Vagina (tissue), 2 donors: ENCODE measurements around the gene PALLD. TPM values are rescaled to one million over a fixed set of nuclear protein-coding genes. Genes with fewer than 3 reads are reported as not detected.

Experiments
- DNase-seq, 2 donors: peaks; one replicate each; pipeline ENCODE4 v3.0.0-alpha.2; 2017; ENCODE audit errors: extremely low spot score in 2 of 2
- H3K27ac ChIP-seq: fragments of 200-600 bp; sonication (generic); one replicate; pipeline ENCODE4 v1.5.1; 2019
- H3K27me3 ChIP-seq: fragments of 200-600 bp; sonication (generic); one replicate; pipeline ENCODE4 v1.5.1; 2019
- H3K36me3 ChIP-seq, 2 donors: fragments of 200-600 bp; sonication (generic); one replicate each; pipeline ENCODE4 v1.5.1; 2017 to 2019
- H3K4me1 ChIP-seq: fragments of 200-600 bp; sonication (generic); one replicate; pipeline ENCODE4 v1.5.1; 2019
- H3K4me3 ChIP-seq, 2 donors: fragments of 200-600 bp; sonication (generic); 1 replicate in 1 of 2; 2 replicates in 1 of 2; pipeline ENCODE4 v1.5.1; 2016 to 2019
- H3K9me3 ChIP-seq: fragments of 200-600 bp; sonication (generic); one replicate; pipeline ENCODE4 v1.5.1; 2019
- POLR2A ChIP-seq, 2 donors: fragments of 450-650 bp; IDR thresholded peaks; one replicate each; pipeline ENCODE4 v1.6.1; 2017; ENCODE audit warnings: antibody characterized with exemption in 2 of 2, mild to moderate bottlenecking in 2 of 2, moderate library complexity in 2 of 2
- POLR2AphosphoS5 ChIP-seq, 2 donors: sonication (generic); formaldehyde crosslinking; IDR thresholded peaks; one replicate each; pipeline ENCODE4 v1.9.0; 2017; ENCODE audit warnings: antibody characterized with exemption in 2 of 2, mild to moderate bottlenecking in 2 of 2, low read depth in 1 of 2; ENCODE audit not compliant: insufficient read depth in 1 of 2
- intact Hi-C: fragments of 100-400 bp; cut with DNase I; formaldehyde crosslinking; loops from one replicate; pipeline ENCODE4 v1.15.1; 2023
- total RNA-seq: library from RNA; depleted of rRNA; stranded (reverse); fragments of >200 nt; gene quantifications from one replicate; pipeline ENCODE4 v1.2.3, GENCODE V29; 2016
- TF ChIP-seq, protein P1 (sequence below), 3 experiments: fragments of 450-650 bp in 2 of 3; fragments of 200-600 bp in 1 of 3; sonication (generic) in 1 of 3; IDR thresholded peaks; one replicate each; pipeline ENCODE4 v1.5.1; 2017 to 2019; ENCODE audit warnings: antibody characterized with exemption in 3 of 3, mild to moderate bottlenecking in 2 of 3, moderate library complexity in 2 of 3

Gene PALLD
- total RNA-seq, 1 donor from 2014 or later = 229 TPM

DNA sequence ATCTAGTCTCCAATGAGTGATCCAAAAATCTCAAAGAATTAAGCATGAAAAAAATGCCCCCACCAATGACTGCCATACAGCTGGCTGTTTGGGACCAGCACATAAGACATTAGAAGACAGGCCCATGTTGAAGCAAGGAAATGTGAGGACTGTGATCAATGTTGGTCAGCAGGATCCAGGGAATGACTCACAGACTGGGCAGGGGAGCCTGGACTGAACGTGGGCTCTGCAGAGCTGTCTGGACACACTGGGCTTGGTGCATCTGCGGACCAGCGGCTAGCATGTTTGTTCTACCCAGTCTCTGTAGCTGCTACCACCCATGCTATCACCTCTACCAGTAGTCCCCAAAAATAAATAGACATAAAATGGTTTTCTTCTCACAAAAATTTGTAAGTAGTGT, 108.6 kb downstream of the PALLD start:
- H3K27me3 ChIP-seq = no peaks in the 10 kb centered on the region
- no peak overlapping the region for H3K27ac ChIP-seq
- H3K9me3 ChIP-seq = no peaks in the 10 kb centered on the region
- no peak for TF ChIP-seq POLR2AphosphoS5 (IDR thresholded peaks at IDR 0.05; ENCODE audit: insufficient read depth in 1 of 2, low read depth in 1 of 2)
- no peak for TF ChIP-seq POLR2A (IDR thresholded peaks at IDR 0.05)
- TF ChIP-seq, protein P1, sequence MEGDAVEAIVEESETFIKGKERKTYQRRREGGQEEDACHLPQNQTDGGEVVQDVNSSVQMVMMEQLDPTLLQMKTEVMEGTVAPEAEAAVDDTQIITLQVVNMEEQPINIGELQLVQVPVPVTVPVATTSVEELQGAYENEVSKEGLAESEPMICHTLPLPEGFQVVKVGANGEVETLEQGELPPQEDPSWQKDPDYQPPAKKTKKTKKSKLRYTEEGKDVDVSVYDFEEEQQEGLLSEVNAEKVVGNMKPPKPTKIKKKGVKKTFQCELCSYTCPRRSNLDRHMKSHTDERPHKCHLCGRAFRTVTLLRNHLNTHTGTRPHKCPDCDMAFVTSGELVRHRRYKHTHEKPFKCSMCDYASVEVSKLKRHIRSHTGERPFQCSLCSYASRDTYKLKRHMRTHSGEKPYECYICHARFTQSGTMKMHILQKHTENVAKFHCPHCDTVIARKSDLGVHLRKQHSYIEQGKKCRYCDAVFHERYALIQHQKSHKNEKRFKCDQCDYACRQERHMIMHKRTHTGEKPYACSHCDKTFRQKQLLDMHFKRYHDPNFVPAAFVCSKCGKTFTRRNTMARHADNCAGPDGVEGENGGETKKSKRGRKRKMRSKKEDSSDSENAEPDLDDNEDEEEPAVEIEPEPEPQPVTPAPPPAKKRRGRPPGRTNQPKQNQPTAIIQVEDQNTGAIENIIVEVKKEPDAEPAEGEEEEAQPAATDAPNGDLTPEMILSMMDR (IDR thresholded peaks at IDR 0.05) = no peak
- H3K4me3 ChIP-seq = no peak overlapping the region
- peaks cover 14% of the 10 kb centered on the region for H3K4me1 ChIP-seq
- intact Hi-C loops = no loop called here
- DNase-seq = no peak
- no peaks in the 10 kb centered on the region for H3K36me3 ChIP-seq

DNA sequence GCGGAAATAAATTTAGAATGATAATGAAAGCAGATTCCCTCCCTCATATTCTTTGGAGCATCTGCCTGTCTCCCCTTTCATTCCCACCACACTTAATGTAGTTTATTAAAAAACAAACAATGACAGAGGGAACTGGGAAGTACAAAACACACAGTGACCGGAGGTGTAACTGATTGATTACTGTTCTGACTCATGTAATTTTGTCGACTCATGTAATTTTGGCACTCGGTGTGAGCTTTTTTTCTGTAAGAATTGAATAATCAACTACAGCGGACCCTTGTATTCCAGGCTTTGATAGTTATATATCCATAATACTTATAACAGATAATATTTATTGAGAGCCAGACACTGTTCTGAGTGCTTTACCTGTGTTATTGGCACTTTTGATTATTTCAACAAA, 110.4 kb downstream of the PALLD start:
- Histone ChIP-seq H3K4me1 (peaks cover 15% of the 10 kb centered on the region), H3K36me3 (no peaks in the 10 kb centered on the region), H3K27me3 (no peaks in the 10 kb centered on the region), H3K4me3 (no peak overlapping the region), H3K27ac (no peak overlapping the region), H3K9me3 (no peaks in the 10 kb centered on the region)
- intact Hi-C loops = no loop called here
- no peak for DNase-seq
- TF ChIP-seq POLR2A (IDR thresholded peaks at IDR 0.05) (no peak), POLR2AphosphoS5 (IDR thresholded peaks at IDR 0.05; ENCODE audit: insufficient read depth in 1 of 2, low read depth in 1 of 2) (no peak)
- TF ChIP-seq, protein P1 (IDR thresholded peaks at IDR 0.05) = no peak

DNA sequence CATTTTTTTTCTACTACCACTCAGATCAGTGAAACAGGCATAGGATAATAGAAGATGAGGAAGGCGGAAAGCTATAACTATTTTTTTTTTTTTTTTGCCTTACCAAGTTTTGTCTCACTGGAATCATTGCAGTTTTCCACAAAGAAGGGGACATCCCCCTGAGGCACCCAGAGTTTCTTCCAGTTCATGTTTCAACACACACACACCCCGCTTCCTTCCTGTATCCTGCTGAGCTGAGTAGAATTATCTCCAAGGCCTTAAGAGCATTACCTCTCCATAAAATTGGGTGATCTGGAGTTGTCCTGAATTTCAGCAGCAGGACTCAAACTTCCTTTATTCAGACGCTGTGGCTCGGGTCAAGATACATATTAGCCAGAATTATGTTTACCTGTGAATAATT, 111.9 kb downstream of the PALLD start:
- Histone ChIP-seq H3K36me3 (no peaks in the 10 kb centered on the region), H3K4me1 (peaks cover 24% of the 10 kb centered on the region), H3K4me3 (no peak overlapping the region), H3K27me3 (no peaks in the 10 kb centered on the region), H3K27ac (no peak overlapping the region), H3K9me3 (no peaks in the 10 kb centered on the region)
- TF ChIP-seq, protein P1 (IDR thresholded peaks at IDR 0.05) = no peak
- no peak for TF ChIP-seq POLR2A (IDR thresholded peaks at IDR 0.05)
- no peak for TF ChIP-seq POLR2AphosphoS5 (IDR thresholded peaks at IDR 0.05; ENCODE audit: insufficient read depth in 1 of 2, low read depth in 1 of 2)
- intact Hi-C loops = no loop called here
- DNase-seq = no peak

DNA sequence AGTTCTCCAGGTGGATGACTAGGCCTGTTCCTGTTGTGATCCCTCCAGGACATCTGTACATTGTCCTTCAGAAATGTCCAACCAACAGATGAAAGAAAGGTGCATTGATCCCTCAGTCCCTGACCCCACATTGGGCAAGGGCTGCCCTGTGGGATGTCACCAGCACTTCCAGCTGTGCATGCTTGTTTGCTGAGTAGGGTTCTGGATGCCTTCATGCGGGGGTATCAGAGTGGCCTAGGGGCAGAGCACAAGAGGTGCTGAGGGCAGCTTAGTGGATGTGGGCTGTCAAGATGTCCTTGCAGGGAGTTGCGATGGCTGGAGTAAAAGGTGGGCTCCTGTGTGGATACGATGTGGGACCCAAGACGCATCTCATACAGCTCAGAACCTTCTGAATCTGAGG, 112.5 kb downstream of the PALLD start:
- Histone ChIP-seq H3K4me1 (peaks cover 22% of the 10 kb centered on the region), H3K4me3 (no peak overlapping the region), H3K36me3 (no peaks in the 10 kb centered on the region), H3K27ac (no peak overlapping the region), H3K27me3 (no peaks in the 10 kb centered on the region), H3K9me3 (no peaks in the 10 kb centered on the region)
- intact Hi-C loops = no loop called here
- DNase-seq = no peak
- TF ChIP-seq POLR2AphosphoS5 (IDR thresholded peaks at IDR 0.05; ENCODE audit: insufficient read depth in 1 of 2, low read depth in 1 of 2) (no peak), POLR2A (IDR thresholded peaks at IDR 0.05) (no peak)
- TF ChIP-seq, protein P1 (IDR thresholded peaks at IDR 0.05) = no peak

DNA sequence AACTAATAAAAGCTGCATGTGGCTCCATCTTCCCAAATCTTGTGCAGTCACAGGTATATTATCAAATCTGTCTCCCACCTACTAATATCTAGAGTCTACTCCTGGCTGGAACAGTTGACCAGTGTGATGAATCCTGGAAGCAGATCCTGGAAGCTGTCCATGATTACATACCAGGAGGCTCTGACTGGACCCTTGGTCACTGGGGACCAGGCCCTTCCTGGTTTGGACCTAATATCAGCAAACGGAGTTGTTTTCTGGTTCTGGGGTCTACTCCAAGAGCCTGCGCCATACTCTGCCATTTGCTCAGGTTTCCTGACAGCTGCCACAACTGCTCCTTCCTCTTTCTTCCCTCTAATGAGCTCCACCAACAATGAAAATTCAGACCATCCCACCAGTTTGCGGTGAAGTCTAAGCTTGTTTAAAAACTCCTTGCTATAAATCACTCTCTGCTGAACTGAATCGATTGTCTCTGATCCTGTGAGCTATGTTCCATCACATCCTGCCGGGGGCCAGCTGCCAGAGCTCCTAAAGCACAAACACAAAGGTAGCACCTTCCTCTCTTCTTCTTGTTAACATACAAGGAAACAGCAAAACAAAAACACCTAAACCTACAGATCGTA, 114.2 kb downstream of the PALLD start:
- no peaks in the 10 kb centered on the region for H3K27me3 ChIP-seq
- no peak for DNase-seq
- H3K27ac ChIP-seq = no peak overlapping the region
- intact Hi-C loops = no loop called here
- H3K4me1 ChIP-seq = peaks cover 10% of the 10 kb centered on the region
- no peak overlapping the region for H3K4me3 ChIP-seq
- H3K9me3 ChIP-seq = no peaks in the 10 kb centered on the region
- TF ChIP-seq POLR2AphosphoS5 (IDR thresholded peaks at IDR 0.05; ENCODE audit: insufficient read depth in 1 of 2, low read depth in 1 of 2) = no peak
- TF ChIP-seq POLR2A (IDR thresholded peaks at IDR 0.05) = no peak
- no peaks in the 10 kb centered on the region for H3K36me3 ChIP-seq
